HT-29 (cell line): ENCODE results near the gene CSF1R. TPM values are rescaled to one million over a fixed set of nuclear protein-coding genes. Genes with fewer than 3 reads are reported as not detected.
A peak's percentile ranks its signal among the peaks of the same experiment; 100 is the strongest.

Experiments
- DNase-seq: peaks from one replicate; pipeline ENCODE4 v3.0.0-alpha.2; 2015; ENCODE audit warnings: low spot score
- total RNA-seq: library from RNA; depleted of rRNA; stranded (reverse); fragments of >200 nt; shearing (Covaris generic); gene quantifications from 2 replicates; pipeline ENCODE4 v1.2.3, GENCODE V29; 2014; rRNA removed

Gene CSF1R
- not detected in 2 replicates for total RNA-seq

DNA sequence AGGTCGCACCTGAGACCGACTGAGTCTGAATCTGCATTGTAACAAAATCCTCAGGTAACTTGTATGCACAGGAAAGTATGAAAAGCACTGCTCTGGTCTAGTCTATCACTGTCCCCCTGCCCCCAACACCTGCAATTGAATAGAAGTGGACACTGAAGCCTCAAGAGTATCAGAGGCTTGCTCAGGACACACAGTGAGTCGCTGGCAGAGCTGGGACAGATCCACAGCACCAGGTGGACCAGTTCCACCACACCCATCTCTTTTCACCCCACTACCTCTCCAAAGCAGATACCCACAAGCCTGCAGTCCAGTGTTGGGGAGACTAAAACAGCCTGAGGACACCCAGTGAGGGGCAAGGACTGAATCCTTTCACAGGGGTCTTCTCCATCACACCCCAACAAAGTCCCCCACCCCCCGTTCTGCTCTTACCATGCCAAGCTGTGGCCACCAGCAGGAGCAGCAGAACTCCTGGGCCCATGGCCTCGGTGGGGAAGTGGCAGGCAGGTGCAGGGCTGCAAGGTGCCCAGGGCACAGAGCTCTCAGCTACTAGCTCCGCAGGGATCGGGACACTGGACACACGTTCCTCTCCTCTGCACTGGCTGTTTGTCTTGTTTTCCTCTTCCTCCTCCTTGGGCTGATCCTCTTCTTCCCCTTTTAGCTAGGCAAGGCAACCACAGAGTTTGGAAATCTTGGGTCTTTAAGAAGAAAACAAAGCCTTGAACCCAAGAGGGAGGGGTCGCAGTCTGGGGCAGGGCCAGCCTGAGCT is at the start of gene CSF1R:
CSF1R (minus strand) TSS at position 605 of the 766 bp plus-strand sequence; CDS start at position 478, 127 bp downstream.
- DNase-seq: no peak

DNA sequence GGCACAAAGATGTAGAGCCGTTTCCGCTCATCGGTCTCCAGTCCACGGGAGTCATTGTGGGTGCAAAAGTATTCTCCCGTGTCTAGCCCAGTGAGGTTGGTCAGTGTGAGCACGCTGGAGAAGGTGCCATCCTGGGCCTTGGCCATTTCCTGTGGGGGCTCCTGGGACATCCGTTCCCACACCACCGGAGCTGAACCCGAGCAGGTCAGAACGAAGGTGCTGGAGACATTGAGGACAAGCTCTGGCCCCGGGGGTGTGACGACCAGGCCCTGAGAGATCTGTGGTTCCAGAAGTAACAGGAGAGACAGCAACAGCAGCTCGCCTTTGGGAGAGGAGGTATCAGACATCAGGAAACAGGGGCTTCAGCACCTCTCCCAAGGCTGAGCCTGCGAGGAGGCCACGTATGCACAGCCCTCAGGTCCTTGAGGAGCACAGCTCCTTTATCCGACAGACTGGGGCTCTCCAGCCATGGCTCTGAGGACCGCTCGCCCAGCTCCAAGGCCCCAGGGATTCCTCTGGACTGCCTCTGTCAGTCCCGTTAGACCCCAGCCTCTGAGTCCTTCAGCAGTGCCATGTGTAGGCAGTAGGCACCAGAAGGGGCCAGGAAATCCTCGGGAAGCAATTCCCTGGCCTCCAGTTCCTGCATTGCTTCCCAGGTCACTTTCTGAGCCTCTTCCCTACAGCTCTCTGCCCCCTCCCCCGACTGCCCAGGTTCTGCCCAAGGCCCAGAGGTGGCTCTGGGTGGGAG is 49.4 kb upstream of the CSF1R start:
- DNase-seq: no peak

DNA sequence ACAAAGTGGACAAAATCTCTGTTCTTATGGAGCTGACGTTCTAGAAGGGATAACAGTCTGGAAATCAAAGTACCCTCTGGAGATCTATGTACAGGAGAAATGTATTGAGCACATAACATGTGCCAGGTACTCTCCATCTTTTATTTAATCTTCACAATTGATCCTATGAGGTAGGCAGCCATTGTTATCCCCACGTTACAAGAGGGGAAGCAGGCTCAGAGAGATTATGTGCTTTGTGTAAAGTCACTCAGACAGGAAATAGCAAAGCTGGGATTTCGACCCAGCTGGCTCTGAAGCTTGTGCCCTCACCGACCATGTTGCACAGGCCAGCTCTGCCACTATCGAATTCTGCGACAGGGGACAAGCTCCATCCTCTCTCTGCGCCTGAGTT is 47.8 kb upstream of the CSF1R start:
- DNase-seq: no peak

DNA sequence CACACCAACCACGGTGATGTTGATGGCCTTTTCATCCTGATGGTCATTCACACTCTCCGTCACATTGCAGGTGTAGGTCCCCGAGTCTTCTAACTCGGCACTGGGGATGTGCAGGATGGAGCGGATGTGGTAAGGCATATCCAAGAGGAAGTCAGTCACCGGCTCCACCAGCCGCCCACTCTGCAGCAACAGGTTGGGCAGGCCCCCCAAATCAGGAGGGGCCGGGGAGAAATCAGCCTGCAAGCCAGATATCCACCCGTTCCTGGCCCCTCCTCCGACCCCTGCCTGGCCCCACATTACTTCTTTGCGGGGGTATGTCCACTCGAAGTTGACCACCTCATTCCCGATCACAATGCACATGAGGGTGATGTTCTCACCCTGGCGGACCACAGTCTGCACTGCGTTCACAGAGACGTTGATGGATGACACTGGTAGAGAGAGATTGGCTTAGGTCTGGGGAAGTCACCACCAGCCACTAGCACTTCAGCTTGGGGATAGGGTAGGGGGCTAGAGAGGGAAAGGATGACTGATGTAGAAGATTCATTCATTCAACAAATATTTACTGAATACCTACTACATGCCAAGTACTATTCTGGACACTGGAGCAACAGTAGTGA is 47.3 kb upstream of the CSF1R start:
- DNase-seq: no peak

DNA sequence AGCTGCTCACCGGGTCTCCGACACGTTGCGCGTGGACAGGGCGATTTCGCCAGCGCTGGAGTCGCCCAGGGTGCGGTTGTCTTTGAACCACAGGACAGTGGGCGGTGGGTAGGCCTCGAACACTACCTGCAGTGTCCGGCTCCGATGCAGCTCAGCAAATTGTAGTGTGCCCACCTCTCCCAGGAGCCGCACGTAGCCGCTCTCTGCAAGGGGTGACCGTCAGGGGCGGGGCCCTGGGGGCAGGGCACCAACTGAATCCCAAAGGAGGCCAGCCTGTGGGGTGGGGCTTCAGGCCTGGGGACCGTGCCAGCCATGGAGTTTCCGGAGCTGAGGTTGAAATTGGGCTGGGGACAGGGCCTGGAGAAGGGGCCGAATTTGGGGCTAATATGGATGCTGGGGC is 46.4 kb upstream of the CSF1R start:
- no peak for DNase-seq

DNA sequence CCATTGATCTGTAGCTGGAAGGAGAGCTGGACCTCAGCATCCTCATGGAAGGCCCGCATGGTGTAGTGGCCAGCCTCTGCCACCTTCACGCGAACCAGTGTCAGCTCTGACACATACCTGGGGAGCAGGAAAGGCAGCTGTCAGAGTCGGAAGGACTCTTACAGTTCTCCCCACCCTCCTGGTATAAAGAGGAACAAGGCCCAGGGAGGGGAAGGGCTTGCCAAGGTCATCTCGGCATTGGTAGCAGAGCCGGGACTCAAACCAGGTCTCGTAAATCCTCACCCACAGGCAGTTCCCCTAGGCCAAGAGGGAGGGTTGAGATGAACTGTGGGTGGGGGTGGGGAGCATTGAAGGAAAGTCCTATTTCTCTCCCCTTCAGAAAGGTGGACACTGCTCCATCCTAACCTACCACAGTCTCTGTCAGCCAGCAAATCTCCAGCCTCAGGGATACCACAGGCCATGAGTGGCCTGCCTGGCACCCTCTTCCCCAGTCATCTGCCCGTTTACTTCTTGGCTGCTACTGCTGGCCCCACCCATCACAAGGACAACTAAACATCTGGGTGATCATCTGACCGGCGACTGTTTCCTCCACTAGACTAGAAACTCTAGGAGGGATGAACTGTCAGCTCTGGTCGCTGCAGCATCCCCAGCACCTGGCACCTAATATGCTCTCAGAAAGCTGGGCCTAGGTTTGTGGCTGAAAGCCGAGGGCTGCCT is 45.8 kb upstream of the CSF1R start:
- no peak for DNase-seq

DNA sequence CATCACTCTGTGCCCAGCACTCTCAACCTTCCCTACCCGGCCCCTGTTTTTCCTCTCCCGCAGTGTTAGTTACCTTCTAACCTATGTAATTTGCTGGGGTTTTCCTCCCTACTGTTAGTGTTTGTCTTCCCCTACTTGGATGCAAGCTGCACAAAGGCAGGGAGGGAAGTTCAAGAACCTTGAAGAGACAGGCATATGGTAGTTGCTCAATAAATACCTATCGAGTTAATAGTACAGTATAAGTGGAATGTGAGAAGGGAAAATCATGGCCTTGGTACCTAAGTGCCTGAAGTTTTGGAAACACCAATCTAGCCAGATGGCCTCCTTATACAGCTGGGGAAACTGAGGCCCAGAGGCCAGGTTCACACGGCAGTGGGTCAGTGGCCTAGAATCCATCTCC is 45.1 kb upstream of the CSF1R start:
- no peak for DNase-seq

DNA sequence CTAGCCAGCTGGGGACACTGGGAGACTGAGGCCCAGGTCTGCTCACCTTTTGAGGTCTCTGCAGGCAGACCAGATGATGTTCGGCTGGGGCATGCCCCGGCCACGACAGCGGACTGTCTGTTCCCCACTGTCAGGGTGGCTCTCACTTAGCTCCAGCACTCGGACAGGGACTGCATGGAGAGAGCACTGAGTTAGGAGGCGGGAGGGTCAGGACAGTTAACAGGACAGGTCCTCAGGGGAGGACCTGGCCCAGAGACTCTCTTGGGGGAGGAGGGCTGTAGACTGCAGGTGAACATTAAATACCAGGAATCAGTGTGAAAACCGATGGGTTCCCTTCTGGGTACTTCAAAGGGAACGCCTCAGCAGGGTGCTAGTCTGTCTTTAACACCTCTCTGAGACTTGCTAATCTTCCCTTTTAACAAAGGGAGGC is 44.2 kb upstream of the CSF1R start:
- DNase-seq: no peak

DNA sequence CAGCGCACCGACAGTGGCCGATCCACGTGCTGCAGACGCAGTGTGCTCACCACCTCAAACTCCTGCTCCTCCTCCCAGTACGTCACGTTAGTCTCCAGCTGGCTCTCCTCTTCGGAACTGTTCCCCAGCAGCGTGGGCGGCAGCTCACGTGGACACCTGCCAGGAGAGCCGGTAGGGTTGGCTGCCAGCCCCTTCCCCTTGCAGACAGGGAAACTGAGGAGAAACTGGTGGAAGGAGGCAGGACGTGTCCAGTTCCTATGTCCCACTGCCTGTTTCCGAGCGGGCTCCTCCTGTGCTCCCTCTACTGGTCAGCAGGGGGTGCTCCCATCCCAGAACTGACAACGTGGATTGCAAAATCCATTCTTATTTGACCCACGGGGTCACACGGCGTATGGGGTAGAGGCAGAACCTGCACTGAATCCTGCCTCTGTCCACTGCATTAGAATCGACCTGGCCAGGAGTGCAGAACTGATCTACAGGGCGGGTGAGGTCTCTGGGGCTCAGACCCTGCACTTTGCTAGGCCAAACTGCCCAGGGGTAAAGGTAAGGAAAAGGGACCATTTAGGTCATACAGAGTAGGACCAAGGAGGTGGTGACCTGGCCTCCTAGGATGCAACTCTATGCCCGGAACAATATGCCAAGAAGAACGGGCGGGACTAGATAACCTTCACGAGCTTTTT is 43.6 kb upstream of the CSF1R start:
- peak; percentile 76 for DNase-seq

DNA sequence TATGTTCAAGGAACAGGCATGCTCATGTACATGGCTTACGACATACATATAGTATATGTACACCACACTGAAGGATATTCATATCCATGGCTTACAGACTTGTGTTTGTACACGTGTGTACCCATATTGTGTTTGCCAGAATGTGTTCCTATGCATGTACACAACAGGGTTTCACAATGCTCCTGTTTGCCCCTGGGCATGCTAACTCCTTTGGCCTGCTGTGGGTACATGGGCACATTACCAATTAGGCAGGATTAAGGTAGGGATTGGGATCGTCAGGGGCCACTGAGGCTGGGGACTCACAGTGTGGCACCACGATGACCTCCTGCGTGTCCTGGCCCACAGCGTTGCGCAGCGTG is 43.1 kb upstream of the CSF1R start:
- no peak for DNase-seq

DNA sequence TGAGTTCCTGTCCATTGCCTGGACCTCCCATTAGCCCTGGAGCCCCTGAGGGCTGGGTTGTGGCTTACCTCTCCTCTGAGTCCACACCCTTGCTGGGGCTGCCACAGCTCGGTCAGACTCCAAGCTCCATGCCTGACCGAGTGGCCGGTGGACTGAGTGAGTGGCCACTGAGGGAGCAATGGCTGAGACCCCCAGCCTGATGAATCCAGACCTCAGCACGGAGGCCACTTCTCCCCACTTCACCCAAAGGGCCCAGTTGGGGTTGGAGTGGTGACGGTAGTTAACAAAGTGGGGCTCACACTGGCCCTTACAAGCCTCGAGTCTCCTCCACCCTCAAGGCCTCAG is 40.5 kb upstream of the CSF1R start:
- DNase-seq: no peak

DNA sequence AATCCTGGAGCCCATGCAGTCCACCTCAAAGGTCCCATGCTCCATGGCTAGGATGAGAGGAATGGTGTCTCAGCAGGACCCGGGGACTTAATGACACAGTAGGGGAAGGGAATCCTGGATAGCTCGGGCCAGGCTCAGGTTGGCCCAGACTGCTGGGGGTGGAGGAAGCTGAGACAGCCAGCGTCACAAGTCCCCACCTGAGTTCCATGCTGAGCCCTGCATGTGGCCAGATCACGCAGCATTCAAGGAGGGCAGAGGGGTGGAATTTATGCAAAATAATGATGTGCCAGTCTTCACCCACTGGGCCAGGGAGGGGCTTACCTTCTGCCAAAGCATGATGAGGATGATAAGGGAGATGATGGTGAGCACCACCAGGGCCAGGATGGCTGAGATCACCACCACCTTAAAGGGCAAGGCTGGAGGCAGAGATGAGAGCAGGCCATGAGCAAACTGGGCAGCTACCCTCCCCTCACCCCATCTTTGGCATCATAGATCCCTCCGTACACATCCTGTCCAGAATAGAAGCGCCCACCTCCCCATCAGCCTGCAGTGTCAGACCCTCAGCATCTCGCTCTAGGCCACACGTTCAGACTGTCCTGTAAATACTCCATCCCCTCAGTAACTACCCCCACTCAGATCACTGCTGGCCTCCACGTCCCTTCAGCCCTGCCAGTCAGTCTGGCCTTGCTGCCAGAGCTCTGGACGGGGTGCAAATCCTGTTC is 40.0 kb upstream of the CSF1R start:
- no peak for DNase-seq

DNA sequence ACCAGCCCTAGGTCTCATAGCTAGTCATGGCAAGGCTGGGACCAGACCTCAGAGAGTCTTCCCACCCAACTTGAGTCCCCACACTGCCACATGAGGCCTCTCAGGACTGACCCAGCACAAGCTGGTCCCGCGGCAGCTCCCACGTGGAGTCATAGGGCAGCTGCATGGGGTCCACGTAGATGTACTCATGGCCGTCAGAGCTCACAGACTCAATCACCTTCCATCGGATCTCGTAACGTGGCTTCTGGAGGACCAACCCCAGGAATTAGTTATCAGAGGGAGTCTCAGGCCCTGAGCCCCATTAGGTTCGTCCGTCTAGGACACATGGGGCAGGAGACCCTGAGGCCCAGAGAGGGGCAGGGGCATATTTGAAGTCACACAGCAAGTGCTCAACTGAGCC is 39.0 kb upstream of the CSF1R start:
- DNase-seq: no peak

DNA sequence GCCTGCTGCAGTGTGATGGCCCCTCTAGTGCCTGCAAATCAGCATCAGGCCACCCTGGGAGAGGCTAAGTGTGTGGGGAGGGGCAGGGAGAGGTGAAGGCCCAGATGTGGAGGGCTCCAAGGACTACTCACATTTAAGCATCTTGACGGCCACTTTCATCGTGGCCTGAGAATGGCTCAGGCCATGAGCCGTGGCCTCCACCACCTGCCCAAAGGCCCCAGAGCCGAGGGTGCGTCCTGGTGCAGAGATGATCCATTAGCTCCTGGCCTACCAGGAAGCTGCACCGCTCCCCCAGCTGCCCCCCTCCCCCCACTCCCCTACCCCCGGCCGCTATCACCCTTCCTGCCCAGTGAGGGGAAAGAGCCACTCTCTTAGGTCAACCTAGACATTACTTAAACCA is 38.2 kb upstream of the CSF1R start:
- DNase-seq: no peak

DNA sequence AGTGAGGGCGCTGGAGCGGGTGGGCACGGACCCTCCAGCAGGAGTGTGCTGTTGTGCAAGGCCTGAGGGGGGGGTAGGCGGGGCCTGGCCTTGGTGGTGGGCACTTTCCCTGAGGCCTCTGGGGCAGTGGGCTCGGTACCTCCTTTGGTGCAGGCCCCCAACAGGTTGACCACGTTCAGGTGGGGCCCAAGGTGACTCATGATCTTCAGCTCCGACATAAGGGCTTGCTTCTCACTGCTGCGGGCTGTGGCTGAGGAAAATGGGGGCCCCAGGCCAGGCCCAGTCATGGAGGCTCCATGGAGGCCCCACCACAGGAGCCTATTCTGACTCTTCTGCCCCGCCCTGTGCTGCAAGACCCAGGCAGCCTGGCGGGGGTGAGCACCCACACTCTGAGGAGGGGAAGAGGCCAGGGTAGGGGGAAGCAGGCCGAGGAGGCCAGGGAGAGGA is 37.8 kb upstream of the CSF1R start:
- no peak for DNase-seq

DNA sequence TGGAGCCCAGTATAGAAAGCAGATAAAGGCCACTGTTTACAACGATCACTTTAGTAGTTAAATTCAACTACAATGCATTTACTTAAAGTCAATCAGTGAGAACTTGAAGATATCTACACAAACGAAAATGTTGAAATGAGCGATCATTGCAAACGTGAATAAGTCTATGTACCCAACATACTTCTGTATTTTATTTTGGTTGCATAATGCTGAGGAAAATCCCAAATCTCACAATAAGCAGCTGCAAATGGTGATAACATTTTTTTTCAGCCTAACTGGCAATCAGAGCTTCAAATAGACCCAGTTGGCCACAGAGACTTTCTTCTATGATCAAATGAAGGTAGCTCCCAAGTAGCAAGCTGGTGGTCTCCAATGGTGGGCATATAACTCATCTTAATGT is 37.2 kb upstream of the CSF1R start:
- no peak for DNase-seq

DNA sequence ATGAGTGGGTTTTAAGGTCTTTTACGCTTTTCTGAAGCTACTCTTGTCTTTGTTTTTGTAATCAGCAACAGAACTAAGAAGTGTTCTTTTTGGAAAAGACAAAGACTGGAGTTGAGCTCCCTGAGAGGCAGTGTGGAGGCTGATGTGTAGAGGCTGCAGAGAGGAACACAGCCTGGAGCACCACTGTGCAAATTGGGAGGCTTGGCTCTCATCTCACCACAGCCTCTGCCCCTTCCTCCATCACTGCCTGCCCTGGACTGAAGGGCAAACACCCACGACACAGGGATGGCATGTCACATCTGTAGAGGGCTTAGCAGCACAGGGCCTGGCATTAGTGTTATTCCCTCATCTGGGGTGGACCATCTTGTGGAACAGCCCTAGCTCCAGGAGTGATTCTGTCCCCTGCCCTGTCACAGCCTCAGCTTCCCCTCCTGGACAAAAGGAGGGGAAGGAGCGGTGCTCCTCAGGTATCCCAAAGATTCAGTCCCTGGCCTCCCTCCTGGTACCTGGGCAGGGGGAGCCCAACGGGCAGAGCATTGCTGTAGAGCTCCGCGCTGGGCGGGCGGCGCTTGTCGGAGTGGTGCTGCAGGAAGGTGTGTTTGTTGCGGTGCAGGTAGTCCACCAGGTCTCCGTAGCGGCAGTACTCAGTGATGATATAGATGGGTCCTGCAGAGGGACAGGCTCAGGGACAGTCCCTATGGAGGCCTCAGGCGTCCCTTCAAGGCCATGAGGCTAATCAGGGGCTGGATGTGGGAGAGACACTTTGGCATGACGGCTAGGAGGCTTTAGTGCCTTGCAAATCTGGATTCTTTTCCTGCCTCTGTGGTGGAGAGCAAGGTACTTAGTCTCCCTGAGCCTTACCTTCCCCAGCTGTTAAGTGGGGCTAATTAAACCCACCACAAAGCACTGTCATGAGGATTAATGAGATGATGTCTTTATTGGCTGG is 36.5 kb upstream of the CSF1R start:
- no peak for DNase-seq

DNA sequence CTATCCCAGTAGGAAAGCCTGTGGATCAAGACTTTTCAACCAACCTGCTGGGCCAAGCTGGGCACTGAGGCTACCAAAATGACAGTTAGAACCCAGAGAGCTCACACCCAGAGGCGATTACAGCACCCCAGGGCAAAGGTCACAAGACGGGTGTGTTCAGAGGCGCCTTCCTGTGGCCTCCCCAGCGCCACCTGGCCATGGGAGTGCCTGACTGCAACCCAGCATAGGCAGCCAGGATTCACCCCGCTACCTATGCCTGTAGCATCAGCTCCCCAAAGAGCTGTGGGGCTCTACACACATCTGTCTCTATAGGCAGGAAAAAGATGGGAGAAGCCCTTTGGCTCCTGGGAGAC is 35.8 kb upstream of the CSF1R start:
- DNase-seq: peak; percentile 66

DNA sequence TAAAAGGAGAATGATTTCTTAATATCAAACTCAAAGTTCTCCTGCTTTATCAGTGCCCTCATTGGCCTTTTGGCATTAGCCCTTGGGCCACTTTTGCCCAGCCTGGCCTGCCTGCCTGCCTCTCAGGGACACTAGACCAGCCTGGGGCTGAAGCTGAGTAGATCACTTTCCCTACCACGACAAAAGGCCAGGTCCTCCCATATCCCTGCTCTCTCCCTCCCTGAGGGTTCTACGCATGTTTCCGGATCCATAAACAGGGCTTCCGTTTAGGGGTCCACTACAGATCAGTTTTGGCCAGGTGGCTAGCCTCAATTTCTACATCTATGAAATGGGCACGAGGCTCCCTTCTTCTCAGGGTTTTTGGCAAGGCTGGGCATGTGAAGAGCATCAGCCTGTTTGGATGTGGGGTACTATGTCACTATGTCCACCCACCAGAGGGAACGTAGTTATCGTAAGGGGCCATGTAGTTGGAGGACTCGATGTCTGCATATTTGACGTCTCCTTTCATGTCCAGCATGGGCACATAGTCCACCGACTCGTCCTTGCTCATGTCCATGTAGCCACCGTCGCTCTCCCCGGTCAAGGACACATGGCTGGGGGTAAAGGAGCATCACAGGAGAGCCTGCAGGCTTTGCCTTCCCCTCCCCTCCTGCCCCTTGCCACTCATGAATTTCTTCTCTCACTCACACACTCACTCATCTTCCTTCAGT is 35.2 kb upstream of the CSF1R start:
- DNase-seq: no peak
